Large intestine (tissue), 3 donors: Measurements from ENCODE around the gene NOD1. TPM values are rescaled to one million over a fixed set of nuclear protein-coding genes. Genes with fewer than 3 reads are reported as not detected.

Experiments
- DNase-seq, 2 donors: peaks; one replicate each; pipeline versions ENCODE4 v3.0.0 to v3.0.0-alpha.2; 2013
- H3K27ac ChIP-seq: one replicate; pipeline ENCODE4 v1.5.1; 2013; ENCODE audit warnings: low read length
- H3K27me3 ChIP-seq: 2 replicates; pipeline ENCODE4 v1.6.1; 2013; ENCODE audit warnings: low read length; ENCODE audit not compliant: control insufficient read depth, insufficient read depth
- H3K36me3 ChIP-seq: 2 replicates; pipeline ENCODE4 v1.6.1; 2013; ENCODE audit warnings: low read length; ENCODE audit not compliant: control insufficient read depth, insufficient read depth
- H3K4me1 ChIP-seq: one replicate; pipeline ENCODE4 v1.6.1; 2013; ENCODE audit warnings: low read length; ENCODE audit not compliant: control insufficient read depth, insufficient read depth
- H3K4me3 ChIP-seq: one replicate; pipeline ENCODE4 v1.5.1; 2013; ENCODE audit warnings: low read length
- H3K9me3 ChIP-seq: one replicate; pipeline ENCODE4 v1.6.1; 2013; ENCODE audit warnings: mild to moderate bottlenecking, low read depth, low read length, moderate library complexity; ENCODE audit not compliant: control insufficient read depth
- WGBS: methylation state at CpG from one replicate; pipeline ENCODE4 v1.1.5; 2013; ENCODE audit warnings: low lambda C conversion rate; ENCODE audit not compliant: insufficient coverage; 5-methylcytosine and 5-hydroxymethylcytosine counted together
- polyA plus RNA-seq: library from polyadenylated mRNA; unstranded; fragments of 120-200 nt; gene quantifications from one replicate; pipeline ENCODE4 v1.2.1, GENCODE V29; 2013

Gene NOD1
- polyA plus RNA-seq, 1 donor: 7.5 TPM

GRCh38 chr7:30479202-30480120 lies 877 bp upstream of the NOD1 start:
- H3K9me3 ChIP-seq: no peaks in the 10 kb centered on the region
- WGBS: 100% methylated on average over 4 of the region's 14 CpGs
- H3K4me3 ChIP-seq: peak overlapping the region; percentile 86
- peaks cover 20% of the 10 kb centered on the region for H3K4me1 ChIP-seq
- no peaks in the 10 kb centered on the region for H3K36me3 ChIP-seq
- peak overlapping the region; percentile 71 for H3K27ac ChIP-seq
- no peaks in the 10 kb centered on the region for H3K27me3 ChIP-seq
- peak in 1 of 2 donors; percentile 72 for DNase-seq

GRCh38 chr7:30476459-30477145 lies 2.0 kb downstream of the NOD1 start:
- H3K4me3 ChIP-seq: no peak overlapping the region
- no peak for DNase-seq
- peaks cover 20% of the 10 kb centered on the region for H3K4me1 ChIP-seq
- no peaks in the 10 kb centered on the region for H3K36me3 ChIP-seq
- H3K27me3 ChIP-seq: no peaks in the 10 kb centered on the region
- H3K9me3 ChIP-seq: no peaks in the 10 kb centered on the region
- no peak overlapping the region for H3K27ac ChIP-seq
- no CpG with 5 or more reads among the region's 10 CpGs for WGBS

DNA sequence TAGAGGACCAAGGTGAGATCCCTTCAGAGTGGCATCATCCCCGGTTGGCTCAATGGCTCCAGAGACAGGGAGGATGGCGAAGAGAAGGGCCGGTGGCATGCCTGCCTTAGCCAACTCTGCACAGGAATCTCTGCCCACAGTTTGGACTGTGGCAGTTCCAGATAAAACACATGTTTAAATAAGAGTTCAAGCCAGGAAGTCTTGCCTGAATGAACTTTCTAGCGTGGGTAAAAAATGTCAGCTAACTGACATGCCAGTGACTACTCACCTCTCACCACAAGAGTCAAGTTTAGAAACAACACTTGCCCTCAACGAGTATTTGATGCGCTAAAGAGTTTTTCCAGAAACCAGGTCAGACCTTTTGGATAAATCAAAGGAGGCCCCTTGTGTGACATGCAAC lies 3.0 kb downstream of the NOD1 start:
- Histone ChIP-seq H3K27me3 (no peaks in the 10 kb centered on the region), H3K27ac (no peak overlapping the region), H3K9me3 (no peaks in the 10 kb centered on the region), H3K36me3 (no peaks in the 10 kb centered on the region), H3K4me1 (peaks cover 20% of the 10 kb centered on the region), H3K4me3 (no peak overlapping the region)
- WGBS: no CpG with 5 or more reads among the region's 6 CpGs
- DNase-seq: no peak

DNA sequence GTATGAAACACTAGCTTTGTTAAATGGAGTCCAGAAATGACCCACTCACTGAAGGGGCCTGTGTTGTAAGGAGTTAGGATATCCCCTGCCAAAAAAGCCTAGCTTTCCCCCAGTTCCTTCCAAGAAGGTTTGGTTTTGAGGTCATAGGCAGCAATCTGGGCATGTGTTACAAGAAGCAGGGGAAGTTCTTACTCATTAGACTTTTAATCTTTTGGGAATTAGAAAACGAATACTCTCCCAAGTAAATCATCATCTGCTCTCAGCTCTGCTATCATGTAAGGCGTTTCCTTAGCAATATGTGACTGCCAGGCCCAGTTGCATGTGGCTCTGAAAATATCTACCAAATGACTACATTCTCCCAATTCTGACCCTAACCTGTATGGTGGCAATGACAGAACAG lies 3.7 kb downstream of the NOD1 start:
- no peaks in the 10 kb centered on the region for H3K27me3 ChIP-seq
- H3K4me1 ChIP-seq: peaks cover 20% of the 10 kb centered on the region
- no peaks in the 10 kb centered on the region for H3K9me3 ChIP-seq
- H3K27ac ChIP-seq: no peak overlapping the region
- H3K36me3 ChIP-seq: no peaks in the 10 kb centered on the region
- no peak overlapping the region for H3K4me3 ChIP-seq
- DNase-seq: no peak
- no CpG with 5 or more reads among the region's 2 CpGs for WGBS

DNA sequence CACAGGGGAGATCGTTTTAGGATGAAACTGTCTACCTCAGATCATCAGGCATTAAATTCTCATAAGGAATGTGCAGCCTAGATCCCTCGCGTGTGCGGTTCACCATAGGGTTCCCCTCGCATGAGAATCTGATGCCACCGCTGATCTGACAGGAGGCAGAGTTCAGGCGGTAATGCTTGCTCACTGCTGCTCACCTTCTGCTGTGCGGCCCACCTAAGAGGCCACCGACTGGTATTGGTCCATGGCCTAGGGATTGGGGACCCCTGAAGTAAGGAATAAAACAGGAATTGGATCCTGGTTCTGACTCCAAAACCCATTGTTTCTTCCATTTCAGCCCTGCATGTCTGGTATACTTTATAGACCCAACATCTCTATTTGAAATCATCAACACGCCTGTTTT lies 4.1 kb downstream of the NOD1 start:
- WGBS: no CpG with 5 or more reads among the region's 10 CpGs
- H3K27me3 ChIP-seq: no peaks in the 10 kb centered on the region
- H3K4me3 ChIP-seq: no peak overlapping the region
- DNase-seq: no peak
- no peak overlapping the region for H3K27ac ChIP-seq
- H3K4me1 ChIP-seq: peaks cover 22% of the 10 kb centered on the region
- no peaks in the 10 kb centered on the region for H3K36me3 ChIP-seq
- no peaks in the 10 kb centered on the region for H3K9me3 ChIP-seq

GRCh38 chr7:30473903-30474302 lies 4.7 kb downstream of the NOD1 start:
- no peaks in the 10 kb centered on the region for H3K36me3 ChIP-seq
- no peaks in the 10 kb centered on the region for H3K27me3 ChIP-seq
- 80% methylated on average over 1 of the region's 1 CpG for WGBS
- H3K27ac ChIP-seq: no peak overlapping the region
- H3K4me1 ChIP-seq: peaks cover 21% of the 10 kb centered on the region
- no peak for DNase-seq
- H3K9me3 ChIP-seq: no peaks in the 10 kb centered on the region
- H3K4me3 ChIP-seq: no peak overlapping the region

GRCh38 chr7:30472784-30473775 lies 5.5 kb downstream of the NOD1 start:
- Histone ChIP-seq H3K36me3 (no peaks in the 10 kb centered on the region), H3K9me3 (no peaks in the 10 kb centered on the region), H3K27me3 (no peaks in the 10 kb centered on the region), H3K4me1 (peaks cover 21% of the 10 kb centered on the region), H3K4me3 (no peak overlapping the region), H3K27ac (no peak overlapping the region)
- no CpG with 5 or more reads among the region's 4 CpGs for WGBS
- no peak for DNase-seq

- no peak for DNase-seq
- Histone ChIP-seq H3K9me3 (no peaks in the 10 kb centered on the region), H3K4me1 (peaks cover 14% of the 10 kb centered on the region), H3K27me3 (no peaks in the 10 kb centered on the region), H3K36me3 (no peaks in the 10 kb centered on the region), H3K4me3 (no peak overlapping the region), H3K27ac (no peak overlapping the region)
- 100% methylated on average over 1 of the region's 4 CpGs for WGBS
Measured at GRCh38 chr7:30472081-30472783, 6.4 kb downstream of the NOD1 start.

DNA sequence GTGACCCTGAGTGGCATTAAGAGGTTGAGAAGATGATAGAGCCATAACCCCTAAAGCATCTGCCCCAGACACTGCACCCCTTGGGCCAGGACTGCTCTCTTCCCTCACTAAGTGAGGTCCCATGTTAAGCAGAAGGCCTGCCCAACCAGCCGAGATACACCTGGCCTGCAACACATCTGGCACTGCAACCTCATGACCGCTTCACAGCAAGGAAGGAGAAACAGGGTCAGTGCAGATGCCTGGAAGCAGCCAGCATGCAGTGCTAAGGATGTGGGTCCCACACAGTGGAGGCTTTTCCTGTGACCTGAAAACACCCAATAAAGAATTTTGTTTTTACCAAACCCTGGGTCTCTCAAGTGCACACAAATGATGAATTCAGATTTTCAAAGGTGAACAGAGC lies 7.4 kb downstream of the NOD1 start:
- peak in 1 of 2 donors; percentile 29 for DNase-seq
- Histone ChIP-seq H3K27me3 (no peaks in the 10 kb centered on the region), H3K4me3 (no peak overlapping the region), H3K27ac (no peak overlapping the region), H3K9me3 (no peaks in the 10 kb centered on the region), H3K4me1 (peaks cover 9% of the 10 kb centered on the region), H3K36me3 (no peaks in the 10 kb centered on the region)
- no CpG with 5 or more reads among the region's 2 CpGs for WGBS
